LNCAP (cell line): ENCODE data around the gene CRAT.

ENCODE experiments used
- TF ChIP-seq, protein P1 (sequence below): fragments of 450-650 bp; IDR thresholded peaks from 2 replicates; pipeline ENCODE4 v1.5.1; 2017; ENCODE audit warnings: mild to moderate bottlenecking

Gene CRAT

DNA sequence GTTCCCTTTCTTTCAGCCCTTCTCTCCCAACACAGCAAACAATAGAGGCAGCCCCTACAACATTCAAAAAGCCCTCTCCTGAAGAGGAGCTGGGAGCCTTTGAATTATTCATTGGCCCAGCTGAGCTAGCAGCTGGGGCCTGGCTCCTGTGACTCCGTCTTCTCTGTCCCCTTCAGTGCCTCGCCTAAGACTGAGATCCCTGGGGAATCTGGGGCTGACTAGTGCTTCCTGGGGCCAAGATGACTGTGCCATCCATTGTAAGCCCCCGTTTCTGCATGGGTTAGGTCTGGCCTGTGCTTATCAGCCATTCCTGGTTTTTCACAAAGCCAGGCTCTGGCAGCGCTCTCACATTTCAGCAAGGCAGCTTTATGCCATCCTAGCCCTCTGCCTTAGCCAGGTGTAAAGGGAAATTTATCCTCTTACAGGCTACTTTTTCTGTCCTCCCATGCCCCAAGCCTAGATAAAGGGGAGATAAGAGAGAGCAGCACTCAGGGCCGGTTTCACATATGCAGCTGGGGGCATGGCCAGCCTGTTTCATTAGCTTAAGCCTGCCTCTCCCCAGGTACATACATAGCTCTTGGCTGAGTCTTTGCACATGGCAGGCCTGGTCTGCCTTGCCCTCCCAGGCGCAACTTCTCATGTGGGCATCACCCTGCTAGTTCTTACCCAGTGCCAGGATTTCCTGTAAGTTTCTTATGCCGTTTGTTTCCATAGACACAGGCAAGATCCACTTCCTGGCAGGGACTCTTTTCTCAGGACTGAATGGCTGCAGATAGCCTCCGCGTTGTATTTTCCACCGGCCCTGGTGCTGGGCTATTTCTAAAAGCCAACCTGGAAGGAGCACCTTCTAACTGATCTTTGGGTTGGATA lies 16.4 kb upstream of the CRAT start:
- TF ChIP-seq, protein P1, sequence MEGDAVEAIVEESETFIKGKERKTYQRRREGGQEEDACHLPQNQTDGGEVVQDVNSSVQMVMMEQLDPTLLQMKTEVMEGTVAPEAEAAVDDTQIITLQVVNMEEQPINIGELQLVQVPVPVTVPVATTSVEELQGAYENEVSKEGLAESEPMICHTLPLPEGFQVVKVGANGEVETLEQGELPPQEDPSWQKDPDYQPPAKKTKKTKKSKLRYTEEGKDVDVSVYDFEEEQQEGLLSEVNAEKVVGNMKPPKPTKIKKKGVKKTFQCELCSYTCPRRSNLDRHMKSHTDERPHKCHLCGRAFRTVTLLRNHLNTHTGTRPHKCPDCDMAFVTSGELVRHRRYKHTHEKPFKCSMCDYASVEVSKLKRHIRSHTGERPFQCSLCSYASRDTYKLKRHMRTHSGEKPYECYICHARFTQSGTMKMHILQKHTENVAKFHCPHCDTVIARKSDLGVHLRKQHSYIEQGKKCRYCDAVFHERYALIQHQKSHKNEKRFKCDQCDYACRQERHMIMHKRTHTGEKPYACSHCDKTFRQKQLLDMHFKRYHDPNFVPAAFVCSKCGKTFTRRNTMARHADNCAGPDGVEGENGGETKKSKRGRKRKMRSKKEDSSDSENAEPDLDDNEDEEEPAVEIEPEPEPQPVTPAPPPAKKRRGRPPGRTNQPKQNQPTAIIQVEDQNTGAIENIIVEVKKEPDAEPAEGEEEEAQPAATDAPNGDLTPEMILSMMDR: no peak

DNA sequence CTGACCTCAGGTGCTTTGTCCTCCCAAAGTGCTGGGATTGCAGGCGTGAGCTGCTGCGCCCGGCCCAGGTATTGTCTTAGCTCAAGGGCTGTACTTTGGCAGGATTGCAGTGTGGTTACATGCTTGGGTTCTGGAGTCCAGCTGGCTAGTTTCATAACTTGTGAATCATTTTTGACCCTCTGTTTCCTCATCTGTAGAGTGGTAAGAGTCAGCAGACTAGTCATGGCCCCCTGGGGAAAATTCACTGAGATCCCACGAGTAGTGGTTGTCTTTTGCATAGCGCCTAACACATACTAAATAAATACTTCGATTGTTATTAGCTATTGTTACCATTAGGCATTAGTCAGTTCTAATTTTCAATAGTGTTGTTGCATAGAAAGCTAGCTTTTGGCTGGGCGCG lies 14.9 kb upstream of the CRAT start:
- TF ChIP-seq, protein P1: no peak

DNA sequence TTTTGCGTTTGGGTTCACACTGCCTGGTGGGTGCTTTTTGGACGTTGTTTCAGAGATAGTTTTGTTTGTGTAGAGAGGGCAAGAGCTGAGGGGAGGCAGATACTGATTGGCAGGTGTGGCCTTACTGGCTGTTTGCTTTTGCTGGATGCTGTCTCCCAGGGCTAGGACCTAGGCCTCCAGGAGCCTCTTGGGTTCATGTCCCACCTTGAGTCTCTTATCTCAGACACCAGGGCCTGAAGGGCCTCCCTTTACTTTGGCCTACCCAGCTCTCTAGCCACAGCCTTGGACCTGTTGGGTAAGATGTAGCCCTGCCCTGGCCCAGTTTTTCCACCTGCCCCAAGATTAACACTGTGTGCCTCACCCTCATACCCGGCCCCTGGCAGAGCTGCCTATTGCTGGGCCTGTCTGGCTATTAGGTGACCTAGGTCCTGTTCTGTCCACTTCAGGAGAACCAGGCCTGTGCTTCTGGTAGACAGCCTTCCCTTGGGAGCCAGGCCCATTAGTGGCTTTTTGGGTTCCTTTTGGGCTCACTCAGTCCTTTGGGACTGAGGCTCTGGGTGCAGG lies 14.0 kb upstream of the CRAT start:
- TF ChIP-seq, protein P1: no peak

DNA sequence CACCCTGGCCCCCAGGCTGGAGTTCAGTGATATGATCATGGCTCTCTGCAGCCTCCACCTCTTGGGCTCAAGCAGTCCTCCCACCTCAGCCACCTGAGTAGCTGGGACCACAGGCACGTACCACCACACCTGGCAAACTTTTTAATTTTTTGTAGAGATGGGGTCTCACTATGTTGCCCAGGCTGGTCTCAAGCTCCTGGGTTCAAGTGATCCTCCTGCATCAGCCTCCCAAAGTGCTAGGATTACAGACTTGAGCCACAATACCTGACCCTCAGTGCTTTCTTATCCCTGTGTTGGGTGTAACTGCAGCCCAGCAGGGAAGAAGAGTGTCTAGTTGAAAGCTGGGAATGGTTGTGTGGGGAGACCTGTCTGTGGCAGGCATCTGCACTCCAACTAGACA lies 11.5 kb upstream of the CRAT start:
- TF ChIP-seq, protein P1: no peak

DNA sequence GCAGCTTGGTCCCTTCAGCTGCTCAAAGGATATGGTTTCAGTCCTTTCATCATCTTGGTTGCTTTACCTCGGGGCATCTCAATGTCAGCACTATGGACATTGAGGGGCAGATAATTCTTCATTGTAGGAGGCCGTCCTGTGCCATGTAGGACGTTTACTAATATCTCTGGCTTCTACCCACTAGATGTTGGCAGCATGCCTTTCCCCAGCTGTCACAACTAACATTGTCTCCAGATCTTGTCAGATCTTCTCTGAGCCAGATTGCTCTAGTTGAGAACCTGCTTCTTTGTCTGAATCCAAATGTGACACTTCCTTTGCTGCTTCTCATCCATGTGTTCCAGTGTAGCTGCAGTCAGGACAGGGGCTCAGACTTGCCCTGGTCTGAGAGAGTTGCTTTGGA lies 10.9 kb upstream of the CRAT start:
- TF ChIP-seq, protein P1: no peak

DNA sequence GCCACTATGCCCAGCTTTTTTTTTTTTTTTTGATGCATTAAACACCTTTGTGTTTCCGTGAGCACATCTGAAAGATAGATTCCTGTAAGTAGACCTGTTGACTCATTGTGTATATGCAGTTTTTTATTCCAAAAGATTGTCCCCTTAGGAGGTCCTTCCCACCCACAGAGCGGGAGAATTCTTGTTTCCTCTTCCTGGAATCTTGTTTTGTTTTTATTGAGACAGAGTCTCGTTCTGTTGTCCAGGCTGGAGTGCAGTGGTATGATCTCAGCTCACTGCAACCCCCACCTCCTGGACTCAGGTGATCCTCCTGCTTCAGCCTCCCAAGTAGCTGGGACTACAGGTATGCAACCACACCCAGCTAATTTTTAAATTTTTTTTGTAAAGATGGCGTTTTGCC lies 8.2 kb upstream of the CRAT start:
- TF ChIP-seq, protein P1: no peak

DNA sequence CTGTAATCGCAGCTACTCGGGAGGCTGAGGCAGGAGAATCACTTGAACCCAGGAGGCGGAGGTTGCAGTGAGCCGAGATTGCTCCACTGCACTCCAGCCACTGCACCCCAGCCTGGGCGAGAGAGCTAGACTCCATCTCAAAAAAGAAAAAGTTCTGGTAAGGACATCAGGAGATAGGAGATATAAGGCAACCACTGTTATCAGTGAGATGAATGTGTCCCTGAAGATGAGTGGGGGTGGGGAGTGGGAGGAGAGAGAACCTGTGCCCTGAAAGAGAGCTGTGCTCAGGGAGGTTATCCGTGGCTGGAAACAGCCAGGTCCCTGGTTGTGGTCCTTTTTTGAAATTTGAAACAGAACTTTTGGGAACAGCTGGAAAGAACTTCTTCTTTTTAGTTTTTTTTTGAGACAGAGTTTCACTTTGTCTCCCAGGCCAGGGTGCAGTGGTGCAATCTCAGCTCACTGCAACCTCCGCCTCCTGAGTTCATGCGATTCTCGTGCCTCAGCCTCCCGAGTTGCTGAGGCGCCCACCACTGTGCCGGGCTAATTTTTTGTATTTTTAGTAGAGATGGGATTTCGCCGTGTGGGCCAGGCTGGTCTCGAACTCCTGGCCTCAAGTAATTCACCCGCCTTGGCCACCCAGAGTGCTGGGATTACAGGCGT lies 3.2 kb upstream of the CRAT start:
- TF ChIP-seq, protein P1: no peak
